GM19043 (cell line): ENCODE results near the gene ITGB2.
"Not testable (repeated sequence)": the region's sequence is repeated elsewhere in the genome, so short reads cannot be mapped to it uniquely, and the experiment has no call there.

Experiments used
- ATAC-seq: cut with Tn5 transposase; IDR thresholded peaks from one replicate; pipeline ENCODE4 v1.9.1; 2021; ENCODE audit warnings: low read depth; ENCODE audit not compliant: unreplicated experiment

Gene ITGB2

GRCh38 chr21:44942566-44942965, 21.9 kb upstream of the ITGB2 start:
- no peak for ATAC-seq

- ATAC-seq, result no peak
These were observed 20.9 kb upstream of the ITGB2 start for GRCh38 chr21:44941567-44941966.

- no peak for ATAC-seq
These were observed 19.5 kb upstream of the ITGB2 start for GRCh38 chr21:44940116-44940631.

GRCh38 chr21:44939532-44940115, 18.9 kb upstream of the ITGB2 start, which contains the start of gene SLX9:
Gene SLX9, plus strand, starts transcription at chr21:44940029. Its CDS starts 29 bp downstream, at chr21:44940058.
- no peak for ATAC-seq

GRCh38 chr21:44938772-44939531, 18.3 kb upstream of the ITGB2 start:
- no peak for ATAC-seq

- no peak for ATAC-seq
These were observed 14.8 kb upstream of the ITGB2 start for GRCh38 chr21:44935533-44935927.

- no peak for ATAC-seq
These were observed 14.3 kb upstream of the ITGB2 start for GRCh38 chr21:44934797-44935532.

- no peak for ATAC-seq
These were observed 13.6 kb upstream of the ITGB2 start for GRCh38 chr21:44934276-44934675.

- no peak for ATAC-seq
These were observed 13.2 kb upstream of the ITGB2 start for GRCh38 chr21:44933918-44934260.

- ATAC-seq, result no peak
These were observed 12.7 kb upstream of the ITGB2 start for GRCh38 chr21:44933199-44933917.

- no peak for ATAC-seq
These were observed 11.9 kb upstream of the ITGB2 start for GRCh38 chr21:44932408-44933181.

- ATAC-seq, result no peak
These were observed 11.1 kb upstream of the ITGB2 start for GRCh38 chr21:44931501-44932407.

- ATAC-seq, result no peak
These were observed 10.4 kb upstream of the ITGB2 start for GRCh38 chr21:44931137-44931500.

GRCh38 chr21:44930543-44930981, 9.9 kb upstream of the ITGB2 start:
- ATAC-seq, result no peak

- no peak for ATAC-seq
These were observed 9.3 kb upstream of the ITGB2 start for GRCh38 chr21:44929799-44930542.

GRCh38 chr21:44929242-44929798, 8.6 kb upstream of the ITGB2 start:
- no peak for ATAC-seq

- ATAC-seq, result not testable (repeated sequence)
These were observed 8.0 kb upstream of the ITGB2 start for GRCh38 chr21:44928500-44929241.
